Measurements from ENCODE around the gene TEX28.
"Not testable (repeated sequence)": the region's sequence is repeated elsewhere in the genome, so short reads cannot be mapped to it uniquely, and the experiment has no call there.

TEX28 gene

GRCh38 chrX:154238939-154239559 is 55.9 kb downstream of the TEX28 start:
- DNase-seq (ENCODE audit: low read depth); H3K4me3 ChIP-seq (ENCODE audit: low read length): not testable (repeated sequence)

- not testable (repeated sequence) for H3K4me3 ChIP-seq (ENCODE audit: low read length)
Measured at GRCh38 chrX:154233620-154234019, 61.3 kb downstream of the TEX28 start.

GRCh38 chrX:154231443-154231842 is 63.5 kb downstream of the TEX28 start:
- not testable (repeated sequence) for H3K4me3 ChIP-seq (ENCODE audit: low read length); DNase-seq (ENCODE audit: low read depth)

More at GRCh38 chrX:154233620-154234019, 61.3 kb downstream of the TEX28 start:
- DNase-seq (ENCODE audit: low read depth), result not testable (repeated sequence)

GRCh38 chrX:154226706-154227105 is 68.2 kb downstream of the TEX28 start:
- H3K4me3 ChIP-seq (ENCODE audit: low read length); DNase-seq (ENCODE audit: low read depth): not testable (repeated sequence)

- not testable (repeated sequence) for H3K4me3 ChIP-seq (ENCODE audit: low read length); DNase-seq (ENCODE audit: low read depth)
Measured at GRCh38 chrX:154225292-154225691, 69.6 kb downstream of the TEX28 start.
